DND-41 (cell line): ENCODE results near the gene IGFBP4.

ENCODE experiments used
- ATAC-seq: fragments of 200-7000 bp; cut with Tn5 transposase; 3 replicates; pipeline ENCODE4 v1.9.1; 2021; ENCODE audit warnings: low read depth; ENCODE audit not compliant: insufficient read depth
- DNase-seq: peaks from one replicate; pipeline ENCODE4 v3.0.0-alpha.2; 2020
- H2AFZ ChIP-seq: 2 replicates; pipeline ENCODE4 v1.6.0; 2012; ENCODE audit warnings: low read depth, low read length
- H3K27ac ChIP-seq: 2 replicates; pipeline ENCODE4 v1.5.1; 2012; ENCODE audit warnings: low read length, inconsistent platforms
- H3K27me3 ChIP-seq: fragments of 200-600 bp; sonication (generic); 2 replicates; pipeline ENCODE4 v1.6.0; 2012; ENCODE audit warnings: low read length, mild to moderate bottlenecking, inconsistent platforms; ENCODE audit not compliant: insufficient read depth, poor library complexity
- H3K36me3 ChIP-seq: 2 replicates; pipeline ENCODE4 v1.5.1; 2012; ENCODE audit warnings: low read length, inconsistent platforms; ENCODE audit not compliant: insufficient read depth
- H3K4me1 ChIP-seq: 2 replicates; pipeline ENCODE4 v1.5.1; 2012; ENCODE audit warnings: mild to moderate bottlenecking, low read length; ENCODE audit not compliant: insufficient read depth
- H3K4me2 ChIP-seq: 2 replicates; pipeline ENCODE4 v1.6.0; 2012; ENCODE audit warnings: mild to moderate bottlenecking, moderate library complexity, low read length, inconsistent platforms; ENCODE audit not compliant: insufficient read depth
- H3K4me3 ChIP-seq, 2 experiments: fragments of 200-600 bp in 1 of 2; shearing (Covaris generic) in 1 of 2; 2 replicates each; pipeline ENCODE4 v1.5.1; 2012 to 2016; ENCODE audit warnings: inconsistent platforms in 2 of 2, low read length in 2 of 2, mild to moderate bottlenecking in 2 of 2, low read depth in 1 of 2, moderate library complexity in 1 of 2
- H3K79me2 ChIP-seq: 2 replicates; pipeline ENCODE4 v1.6.0; 2012; ENCODE audit warnings: low read length, inconsistent platforms; ENCODE audit not compliant: insufficient read depth
- H3K9ac ChIP-seq: 2 replicates; pipeline ENCODE4 v1.6.0; 2012; ENCODE audit warnings: low read depth, mild to moderate bottlenecking, inconsistent platforms, low read length, moderate library complexity
- H3K9me3 ChIP-seq: 2 replicates; pipeline ENCODE4 v1.5.1; 2012; ENCODE audit warnings: low read length, moderate library complexity, mild to moderate bottlenecking, inconsistent platforms; ENCODE audit not compliant: insufficient read depth, severe bottlenecking
- H4K20me1 ChIP-seq: 2 replicates; pipeline ENCODE4 v1.6.0; 2012; ENCODE audit warnings: low read length; ENCODE audit not compliant: insufficient read depth
- EZH2 ChIP-seq: IDR thresholded peaks from 3 replicates; pipeline ENCODE4 v1.6.1; 2012; ENCODE audit warnings: borderline replicate concordance, low read depth, mild to moderate bottlenecking, moderate library complexity, low read length, inconsistent platforms; ENCODE audit not compliant: severe bottlenecking
- TF ChIP-seq, protein P1 (sequence below): IDR thresholded peaks from 2 replicates; pipeline ENCODE4 v1.5.1; 2012; ENCODE audit warnings: borderline replicate concordance, low read length, moderate library complexity, mild to moderate bottlenecking; ENCODE audit not compliant: poor library complexity, severe bottlenecking; ENCODE audit errors: extremely low read depth

The IGFBP4 gene

DNA sequence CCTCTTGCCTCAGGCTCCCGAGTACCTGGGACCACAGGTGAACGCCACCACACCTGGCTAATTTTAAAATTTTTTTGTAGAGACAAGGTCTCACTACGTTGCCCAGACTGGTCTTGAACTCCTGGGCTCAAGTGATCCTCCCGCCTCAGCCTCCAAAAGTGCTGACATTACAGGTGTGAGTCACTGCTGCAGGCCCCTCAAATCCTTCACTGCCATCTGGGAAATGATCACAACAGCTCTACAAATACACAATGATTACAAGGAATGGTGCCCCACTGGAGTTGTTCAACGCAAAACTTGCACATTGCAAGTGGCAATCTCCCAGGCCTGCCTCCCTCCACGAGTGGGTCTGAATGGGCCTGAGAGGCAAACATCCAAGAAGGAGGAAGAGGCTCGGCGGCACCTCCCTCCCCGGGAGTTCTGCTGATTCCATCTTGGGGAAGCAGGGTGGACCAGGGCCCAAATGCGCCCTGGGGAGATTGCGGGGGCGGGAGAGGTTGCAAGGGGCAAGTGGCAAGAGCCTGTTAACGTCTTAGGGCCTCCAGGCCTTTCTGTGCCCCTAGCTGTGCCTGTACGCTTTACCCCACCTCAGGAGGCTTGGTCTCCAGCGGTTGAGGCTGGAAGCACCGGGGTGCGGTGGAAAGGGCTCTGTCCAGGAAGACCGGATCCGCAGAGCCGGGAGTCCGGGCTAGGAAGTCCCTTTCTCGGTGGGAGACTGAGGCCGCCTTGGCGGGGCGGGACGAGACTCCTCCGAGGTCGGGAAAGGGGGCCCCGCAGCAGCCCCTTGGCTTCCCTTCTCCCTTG lies 656 bp upstream of the IGFBP4 start:
- Histone ChIP-seq H3K4me3 (peak overlapping the region; percentile 24 to 83; a peak in 3 of 4 replicates), H3K9me3 (no peaks in the 10 kb centered on the region), H3K27ac (peak overlapping the region; percentile 53), H3K27me3 (no peaks in the 10 kb centered on the region), H3K4me1 (peaks cover 49% of the 10 kb centered on the region), H3K9ac (peak overlapping the region; percentile 75), H3K79me2 (peaks cover 39% of the 10 kb centered on the region), H2AFZ (peak overlapping the region; percentile 67), H4K20me1 (no peaks in the 10 kb centered on the region), H3K36me3 (no peaks in the 10 kb centered on the region), H3K4me2 (peak overlapping the region; percentile 93)
- TF ChIP-seq, protein P1, sequence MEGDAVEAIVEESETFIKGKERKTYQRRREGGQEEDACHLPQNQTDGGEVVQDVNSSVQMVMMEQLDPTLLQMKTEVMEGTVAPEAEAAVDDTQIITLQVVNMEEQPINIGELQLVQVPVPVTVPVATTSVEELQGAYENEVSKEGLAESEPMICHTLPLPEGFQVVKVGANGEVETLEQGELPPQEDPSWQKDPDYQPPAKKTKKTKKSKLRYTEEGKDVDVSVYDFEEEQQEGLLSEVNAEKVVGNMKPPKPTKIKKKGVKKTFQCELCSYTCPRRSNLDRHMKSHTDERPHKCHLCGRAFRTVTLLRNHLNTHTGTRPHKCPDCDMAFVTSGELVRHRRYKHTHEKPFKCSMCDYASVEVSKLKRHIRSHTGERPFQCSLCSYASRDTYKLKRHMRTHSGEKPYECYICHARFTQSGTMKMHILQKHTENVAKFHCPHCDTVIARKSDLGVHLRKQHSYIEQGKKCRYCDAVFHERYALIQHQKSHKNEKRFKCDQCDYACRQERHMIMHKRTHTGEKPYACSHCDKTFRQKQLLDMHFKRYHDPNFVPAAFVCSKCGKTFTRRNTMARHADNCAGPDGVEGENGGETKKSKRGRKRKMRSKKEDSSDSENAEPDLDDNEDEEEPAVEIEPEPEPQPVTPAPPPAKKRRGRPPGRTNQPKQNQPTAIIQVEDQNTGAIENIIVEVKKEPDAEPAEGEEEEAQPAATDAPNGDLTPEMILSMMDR: no peak
- TF ChIP-seq EZH2: no peak
- peak; percentile 2; the same call in 1 of the 3 replicates for ATAC-seq
- no peak for DNase-seq

DNA sequence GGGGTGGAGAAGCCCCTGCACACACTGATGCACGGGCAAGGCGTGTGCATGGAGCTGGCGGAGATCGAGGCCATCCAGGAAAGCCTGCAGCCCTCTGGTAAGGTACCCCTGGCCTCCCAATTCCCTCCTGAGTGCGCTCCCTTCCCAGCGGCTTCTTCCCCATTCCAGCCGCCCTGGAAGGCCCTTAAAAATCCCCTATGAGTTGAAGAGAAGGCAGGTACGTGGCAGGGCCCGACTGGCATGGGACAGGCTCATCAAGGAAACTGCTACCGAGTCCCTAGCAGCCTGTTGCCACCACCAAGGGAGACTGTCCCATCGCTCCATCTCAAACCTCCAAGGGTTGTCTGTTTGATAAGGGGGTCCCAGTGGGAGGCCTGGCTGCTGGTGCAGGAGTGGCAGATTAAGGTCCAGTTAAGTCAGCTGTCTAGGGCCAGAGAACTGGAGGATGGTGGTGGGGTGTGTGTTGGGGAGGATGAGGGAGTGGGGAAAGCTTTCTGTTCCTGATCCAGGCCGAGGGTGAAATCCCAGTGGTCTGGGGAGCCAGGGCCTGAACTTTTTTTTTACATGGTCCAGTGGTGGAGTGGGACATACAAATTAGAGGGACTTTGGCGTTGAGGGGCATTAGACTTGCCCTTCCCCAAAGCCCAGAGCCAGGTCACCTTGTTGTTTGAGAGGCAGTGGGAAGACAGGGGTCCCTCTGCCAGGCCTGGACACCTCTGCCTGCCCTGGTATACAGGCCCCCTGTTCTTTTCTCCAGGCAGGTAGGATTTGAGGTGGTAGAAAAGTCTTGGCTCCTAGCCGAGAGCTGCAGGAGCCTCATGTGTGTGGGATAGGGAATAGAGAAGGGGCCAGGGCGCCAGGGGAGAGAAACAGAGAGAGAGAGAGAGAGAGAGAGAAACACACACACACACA lies 994 bp downstream of the IGFBP4 start:
- H3K9me3 ChIP-seq: no peaks in the 10 kb centered on the region
- H3K4me2 ChIP-seq: peak overlapping the region; percentile 93
- H3K27ac ChIP-seq: peak overlapping the region; percentile 75
- TF ChIP-seq, protein P1: no peak
- no peak for TF ChIP-seq EZH2
- no peaks in the 10 kb centered on the region for H4K20me1 ChIP-seq
- peak overlapping the region; percentile 67 for H2AFZ ChIP-seq
- peaks cover 63% of the 10 kb centered on the region for H3K4me1 ChIP-seq
- peak overlapping the region; percentile 45 to 83 for H3K4me3 ChIP-seq
- H3K27me3 ChIP-seq: no peaks in the 10 kb centered on the region
- H3K9ac ChIP-seq: peak overlapping the region; percentile 75
- ATAC-seq: peak; percentile 35
- peaks cover 5% of the 10 kb centered on the region; the same call in 1 of the 2 replicates for H3K36me3 ChIP-seq
- peak; percentile 48 for DNase-seq
- peaks cover 52% of the 10 kb centered on the region for H3K79me2 ChIP-seq

DNA sequence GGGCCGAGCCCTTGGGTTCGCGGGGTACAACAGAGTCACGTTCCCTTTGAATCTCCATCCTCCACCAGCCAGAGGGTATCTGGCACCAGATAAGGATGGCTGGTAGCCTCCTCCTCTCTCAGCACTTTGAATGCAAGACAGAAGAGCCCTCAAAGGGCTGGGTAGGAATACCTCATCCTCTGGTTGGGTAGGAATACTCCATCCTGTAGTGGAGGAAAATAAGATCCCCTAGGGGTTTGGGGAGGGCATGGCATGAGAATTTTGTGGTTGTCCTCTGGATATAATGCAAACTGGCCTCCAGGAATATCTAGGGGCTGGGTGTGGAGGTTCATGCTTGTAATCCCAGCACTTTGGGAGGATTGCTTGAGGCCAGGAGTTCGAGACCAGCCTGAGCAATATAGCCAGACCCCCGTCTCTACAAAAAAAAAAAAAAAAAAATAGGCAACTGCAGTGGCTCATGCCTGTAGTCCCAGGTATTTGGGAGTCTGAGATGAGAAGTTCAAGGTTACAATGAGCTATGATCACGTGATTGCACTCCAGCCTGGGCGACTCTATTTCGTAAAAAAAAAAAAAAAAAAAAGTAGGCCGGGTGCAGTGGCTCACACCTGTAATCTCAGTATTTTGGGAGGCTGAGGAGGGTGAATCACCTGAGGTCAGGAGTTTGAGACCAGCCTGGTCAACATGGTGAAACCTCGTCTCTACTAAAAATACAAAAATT lies 2.7 kb downstream of the IGFBP4 start:
- H3K36me3 ChIP-seq: peaks cover 5% of the 10 kb centered on the region; the same call in 1 of the 2 replicates
- peak overlapping the region; percentile 93 for H3K4me2 ChIP-seq
- peak overlapping the region in 1 of 2 experiments; percentile 83; a peak in 2 of 4 replicates for H3K4me3 ChIP-seq
- no peak overlapping the region for H2AFZ ChIP-seq
- peak overlapping the region; percentile 75 for H3K9ac ChIP-seq
- no peaks in the 10 kb centered on the region for H4K20me1 ChIP-seq
- H3K9me3 ChIP-seq: no peaks in the 10 kb centered on the region
- H3K27me3 ChIP-seq: no peaks in the 10 kb centered on the region
- peaks cover 64% of the 10 kb centered on the region for H3K4me1 ChIP-seq
- H3K79me2 ChIP-seq: peaks cover 66% of the 10 kb centered on the region
- ATAC-seq (no peak), DNase-seq (no peak)
- peak overlapping the region; percentile 75 for H3K27ac ChIP-seq
- TF ChIP-seq EZH2: no peak
- TF ChIP-seq, protein P1: no peak
